Vagina (tissue), 2 donors: ENCODE measurements around the gene RAD52. TPM values are rescaled to one million over a fixed set of nuclear protein-coding genes. Genes with fewer than 3 reads are reported as not detected.

Source experiments
- DNase-seq, 2 donors: peaks; one replicate each; pipeline ENCODE4 v3.0.0-alpha.2; 2017; ENCODE audit errors: extremely low spot score in 2 of 2
- H3K27ac ChIP-seq: fragments of 200-600 bp; sonication (generic); one replicate; pipeline ENCODE4 v1.5.1; 2019
- H3K27me3 ChIP-seq: fragments of 200-600 bp; sonication (generic); one replicate; pipeline ENCODE4 v1.5.1; 2019
- H3K36me3 ChIP-seq, 2 donors: fragments of 200-600 bp; sonication (generic); one replicate each; pipeline ENCODE4 v1.5.1; 2017 to 2019
- H3K4me1 ChIP-seq: fragments of 200-600 bp; sonication (generic); one replicate; pipeline ENCODE4 v1.5.1; 2019
- H3K4me3 ChIP-seq, 2 donors: fragments of 200-600 bp; sonication (generic); 1 replicate in 1 of 2; 2 replicates in 1 of 2; pipeline ENCODE4 v1.5.1; 2016 to 2019
- H3K9me3 ChIP-seq: fragments of 200-600 bp; sonication (generic); one replicate; pipeline ENCODE4 v1.5.1; 2019
- POLR2A ChIP-seq, 2 donors: fragments of 450-650 bp; IDR thresholded peaks; one replicate each; pipeline ENCODE4 v1.6.1; 2017; ENCODE audit warnings: antibody characterized with exemption in 2 of 2, mild to moderate bottlenecking in 2 of 2, moderate library complexity in 2 of 2
- POLR2AphosphoS5 ChIP-seq, 2 donors: sonication (generic); formaldehyde crosslinking; IDR thresholded peaks; one replicate each; pipeline ENCODE4 v1.9.0; 2017; ENCODE audit warnings: antibody characterized with exemption in 2 of 2, mild to moderate bottlenecking in 2 of 2, low read depth in 1 of 2; ENCODE audit not compliant: insufficient read depth in 1 of 2
- intact Hi-C: fragments of 100-400 bp; cut with DNase I; formaldehyde crosslinking; loops from one replicate; pipeline ENCODE4 v1.15.1; 2023
- total RNA-seq: library from RNA; depleted of rRNA; stranded (reverse); fragments of >200 nt; gene quantifications from one replicate; pipeline ENCODE4 v1.2.3, GENCODE V29; 2016
- TF ChIP-seq, protein P1 (sequence below), 3 experiments: fragments of 450-650 bp in 2 of 3; fragments of 200-600 bp in 1 of 3; sonication (generic) in 1 of 3; IDR thresholded peaks; one replicate each; pipeline ENCODE4 v1.5.1; 2017 to 2019; ENCODE audit warnings: antibody characterized with exemption in 3 of 3, mild to moderate bottlenecking in 2 of 3, moderate library complexity in 2 of 3

The RAD52 gene
- total RNA-seq, 1 donor from 2014 or later: 40.3 TPM

GRCh38 chr12:916712-917445, 32.6 kb downstream of the RAD52 start:
- intact Hi-C loops: no loop called here
- no peak overlapping the region for H3K4me3 ChIP-seq
- H3K9me3 ChIP-seq: no peaks in the 10 kb centered on the region
- H3K36me3 ChIP-seq: peaks cover 0 to 27% of the 10 kb centered on the region in 2 donors
- no peak for DNase-seq
- TF ChIP-seq POLR2A (IDR thresholded peaks at IDR 0.05): no peak
- no peak for TF ChIP-seq POLR2AphosphoS5 (IDR thresholded peaks at IDR 0.05; ENCODE audit: insufficient read depth in 1 of 2, low read depth in 1 of 2)
- TF ChIP-seq, protein P1, sequence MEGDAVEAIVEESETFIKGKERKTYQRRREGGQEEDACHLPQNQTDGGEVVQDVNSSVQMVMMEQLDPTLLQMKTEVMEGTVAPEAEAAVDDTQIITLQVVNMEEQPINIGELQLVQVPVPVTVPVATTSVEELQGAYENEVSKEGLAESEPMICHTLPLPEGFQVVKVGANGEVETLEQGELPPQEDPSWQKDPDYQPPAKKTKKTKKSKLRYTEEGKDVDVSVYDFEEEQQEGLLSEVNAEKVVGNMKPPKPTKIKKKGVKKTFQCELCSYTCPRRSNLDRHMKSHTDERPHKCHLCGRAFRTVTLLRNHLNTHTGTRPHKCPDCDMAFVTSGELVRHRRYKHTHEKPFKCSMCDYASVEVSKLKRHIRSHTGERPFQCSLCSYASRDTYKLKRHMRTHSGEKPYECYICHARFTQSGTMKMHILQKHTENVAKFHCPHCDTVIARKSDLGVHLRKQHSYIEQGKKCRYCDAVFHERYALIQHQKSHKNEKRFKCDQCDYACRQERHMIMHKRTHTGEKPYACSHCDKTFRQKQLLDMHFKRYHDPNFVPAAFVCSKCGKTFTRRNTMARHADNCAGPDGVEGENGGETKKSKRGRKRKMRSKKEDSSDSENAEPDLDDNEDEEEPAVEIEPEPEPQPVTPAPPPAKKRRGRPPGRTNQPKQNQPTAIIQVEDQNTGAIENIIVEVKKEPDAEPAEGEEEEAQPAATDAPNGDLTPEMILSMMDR (IDR thresholded peaks at IDR 0.05): no peak
- H3K27ac ChIP-seq: no peak overlapping the region
- H3K4me1 ChIP-seq: no peaks in the 10 kb centered on the region
- no peaks in the 10 kb centered on the region for H3K27me3 ChIP-seq

GRCh38 chr12:916240-916639, 33.3 kb downstream of the RAD52 start:
- H3K36me3 ChIP-seq: peaks cover 0 to 34% of the 10 kb centered on the region in 2 donors
- no peaks in the 10 kb centered on the region for H3K4me1 ChIP-seq
- no peak for DNase-seq
- intact Hi-C loops: no loop called here
- TF ChIP-seq POLR2AphosphoS5 (IDR thresholded peaks at IDR 0.05; ENCODE audit: insufficient read depth in 1 of 2, low read depth in 1 of 2) (no peak), POLR2A (IDR thresholded peaks at IDR 0.05) (no peak)
- TF ChIP-seq, protein P1 (IDR thresholded peaks at IDR 0.05): no peak
- no peak overlapping the region for H3K27ac ChIP-seq
- H3K9me3 ChIP-seq: no peaks in the 10 kb centered on the region
- H3K4me3 ChIP-seq: no peak overlapping the region
- H3K27me3 ChIP-seq: no peaks in the 10 kb centered on the region

- Histone ChIP-seq H3K9me3 (no peaks in the 10 kb centered on the region), H3K36me3 (peaks cover 0 to 41% of the 10 kb centered on the region in 2 donors), H3K27me3 (no peaks in the 10 kb centered on the region), H3K27ac (no peak overlapping the region), H3K4me1 (no peaks in the 10 kb centered on the region), H3K4me3 (no peak overlapping the region)
- DNase-seq: no peak
- intact Hi-C loops: no loop called here
- TF ChIP-seq, protein P1 (IDR thresholded peaks at IDR 0.05): no peak
- no peak for TF ChIP-seq POLR2AphosphoS5 (IDR thresholded peaks at IDR 0.05; ENCODE audit: insufficient read depth in 1 of 2, low read depth in 1 of 2)
- TF ChIP-seq POLR2A (IDR thresholded peaks at IDR 0.05): no peak
Measured at GRCh38 chr12:915090-915489, 34.4 kb downstream of the RAD52 start.

GRCh38 chr12:913919-914698, 35.4 kb downstream of the RAD52 start:
- TF ChIP-seq, protein P1 (IDR thresholded peaks at IDR 0.05): no peak
- TF ChIP-seq POLR2A (IDR thresholded peaks at IDR 0.05) (no peak), POLR2AphosphoS5 (IDR thresholded peaks at IDR 0.05; ENCODE audit: insufficient read depth in 1 of 2, low read depth in 1 of 2) (no peak)
- no peaks in the 10 kb centered on the region for H3K4me1 ChIP-seq
- H3K27me3 ChIP-seq: no peaks in the 10 kb centered on the region
- H3K9me3 ChIP-seq: no peaks in the 10 kb centered on the region
- DNase-seq: no peak
- intact Hi-C loops: no loop called here
- H3K4me3 ChIP-seq: no peak overlapping the region
- no peak overlapping the region for H3K27ac ChIP-seq
- peaks cover 0 to 50% of the 10 kb centered on the region in 2 donors for H3K36me3 ChIP-seq
